Gastroesophageal sphincter (tissue), 3 donors: ENCODE data around the gene ZBTB17.

Experiments
- CTCF ChIP-seq, 4 experiments: fragments of 200-600 bp in 2 of 4; fragments of 450-650 bp in 2 of 4; sonication (generic) in 1 of 4; IDR thresholded peaks; one replicate each; pipeline ENCODE4 v1.5.1; 2017 to 2019; ENCODE audit warnings: antibody characterized with exemption in 4 of 4, mild to moderate bottlenecking in 2 of 4, moderate library complexity in 2 of 4
- POLR2A ChIP-seq, 2 donors: fragments of 450-650 bp; IDR thresholded peaks; one replicate each; pipeline ENCODE4 v1.6.1; 2017; ENCODE audit warnings: antibody characterized with exemption in 2 of 2, mild to moderate bottlenecking in 2 of 2, moderate library complexity in 1 of 2
- POLR2AphosphoS5 ChIP-seq: sonication (generic); formaldehyde crosslinking; IDR thresholded peaks from one replicate; pipeline ENCODE4 v1.6.1; 2017; ENCODE audit warnings: antibody characterized with exemption

- TF ChIP-seq CTCF (IDR thresholded peaks at IDR 0.05) (peak in 1 of 4 experiments; percentile 4), POLR2AphosphoS5 (peak; percentile 67), POLR2A (IDR thresholded peaks at IDR 0.05) (peak in 1 of 2 donors; percentile 5)
Measured at GRCh38 chr1:16012590-16013219, 36.8 kb upstream of the ZBTB17 start.
